GM12878 (cell line): ENCODE results near the gene ATP1A3. TPM values are rescaled to one million over a fixed set of nuclear protein-coding genes. Genes with fewer than 3 reads are reported as not detected.

ENCODE experiments used
- ATAC-seq: fragments of 200-7000 bp; cut with Tn5 transposase; 3 replicates; pipeline ENCODE4 v1.9.1; 2020; ENCODE audit warnings: mild to moderate bottlenecking, moderate library complexity
- BruUV-seq: library from RNA; stranded (reverse); fragments of 400-500 nt; replicated peaks from 2 replicates; lab custom pipeline; 2021; lab: Mats Ljungman, UMichigan
- CTCF ChIA-PET: fragments of 300-600 bp; sonication (Branson Sonifier 250); formaldehyde crosslinking; extraction: SDS; loops from one replicate; lab custom pipeline; 2021; ENCODE audit warnings: inconsistent platforms; lab: Yijun Ruan, JAX
- POLR2A ChIA-PET: fragments of 350-600 bp; formaldehyde crosslinking; extraction: SDS; loops from one replicate; lab custom pipeline; 2021; ENCODE audit warnings: inconsistent platforms; lab: Charles Lee
- RAD21 ChIA-PET: fragments of 300-600 bp; sonication (Branson Sonifier 250); formaldehyde crosslinking; loops from one replicate; lab custom pipeline; 2023; ENCODE audit warnings: antibody characterized with exemption; ENCODE audit not compliant: unreplicated experiment; lab: Charles Lee
- SMC1A ChIA-PET: fragments of 300-600 bp; sonication (Branson Sonifier 250); formaldehyde crosslinking; loops from one replicate; lab custom pipeline; 2023; ENCODE audit not compliant: unreplicated experiment, uncharacterized antibody; lab: Charles Lee
- DNase-seq: peaks from one replicate; pipeline ENCODE4 v3.0.0-alpha.2; 2011; ENCODE audit warnings: low read depth, low spot score
- FAIRE-seq: peaks from 3 replicates; lab custom pipeline; 2011; peaks lifted over from hg19 to GRCh38; lab: Jason Lieb, UNC
- H2AFZ ChIP-seq: 2 replicates; pipeline ENCODE4 v1.6.0; 2011; ENCODE audit warnings: low read depth, low read length, control low read depth; ENCODE audit not compliant: control insufficient read depth
- H3K27ac ChIP-seq: 2 replicates; pipeline ENCODE4 v1.5.1; 2011; ENCODE audit warnings: control low read depth; ENCODE audit not compliant: control insufficient read depth, insufficient read depth
- H3K27me3 ChIP-seq, 2 experiments: replicated peaks in 1 of 2; 2 replicates each; pipeline versions ENCODE4 v1.6.0 to v1.6.1; 2011; ENCODE audit warnings: low read length in 1 of 2; ENCODE audit not compliant: control insufficient read depth in 2 of 2, insufficient read depth in 2 of 2
- H3K36me3 ChIP-seq, 2 experiments: 2 replicates each; pipeline ENCODE4 v1.5.1; 2011; ENCODE audit warnings: low read length in 1 of 2; ENCODE audit not compliant: control insufficient read depth in 2 of 2, insufficient read depth in 2 of 2
- H3K4me1 ChIP-seq: 2 replicates; pipeline ENCODE4 v1.6.1; 2011; ENCODE audit warnings: mild to moderate bottlenecking, low read length, moderate library complexity, mixed read lengths; ENCODE audit not compliant: control insufficient read depth, insufficient read depth
- H3K4me2 ChIP-seq: 2 replicates; pipeline ENCODE4 v1.6.0; 2011; ENCODE audit warnings: control low read depth; ENCODE audit not compliant: control insufficient read depth, insufficient read depth
- H3K4me3 ChIP-seq: fragments of 200-600 bp; sonication (generic); 2 replicates; pipeline ENCODE4 v1.5.1; 2016
- H3K79me2 ChIP-seq: 2 replicates; pipeline ENCODE4 v1.6.0; 2011; ENCODE audit warnings: low read length; ENCODE audit not compliant: control insufficient read depth, insufficient read depth
- H3K9ac ChIP-seq: 2 replicates; pipeline ENCODE4 v1.8.0; 2011; ENCODE audit warnings: low read length, control low read depth, mixed read lengths; ENCODE audit not compliant: control insufficient read depth, insufficient read depth
- H3K9me3 ChIP-seq: replicated peaks from 3 replicates; pipeline ENCODE4 v1.5.1; 2011; ENCODE audit warnings: mild to moderate bottlenecking, low read length; ENCODE audit not compliant: control insufficient read depth, insufficient read depth
- H4K20me1 ChIP-seq: 2 replicates; pipeline ENCODE4 v1.6.0; 2011; ENCODE audit not compliant: control insufficient read depth, insufficient read depth
- BRCA1 ChIP-seq: IDR thresholded peaks from 2 replicates; pipeline ENCODE4 v1.6.1; 2011; ENCODE audit warnings: low read depth, low read length, improper control_type of control experiment
- IRF5 ChIP-seq: fragments of 450-650 bp; IDR thresholded peaks from 2 replicates; pipeline ENCODE4 v1.6.1; 2017; ENCODE audit warnings: borderline replicate concordance
- MLLT1 ChIP-seq: fragments of 450-650 bp; IDR thresholded peaks from 2 replicates; pipeline ENCODE4 v1.6.1; 2016; ENCODE audit warnings: mild to moderate bottlenecking
- NR2C1 ChIP-seq: fragments of 450-650 bp; IDR thresholded peaks from 2 replicates; pipeline ENCODE4 v1.6.1; 2017; ENCODE audit warnings: antibody characterized with exemption, mild to moderate bottlenecking, moderate library complexity
- POLR2A ChIP-seq: IDR thresholded peaks from 2 replicates; pipeline ENCODE4 v1.6.1; 2011; ENCODE audit warnings: low read depth, mild to moderate bottlenecking, low read length
- POU2F2 ChIP-seq: IDR thresholded peaks from 3 replicates; pipeline ENCODE4 v1.6.1; 2011; ENCODE audit warnings: low read depth, mild to moderate bottlenecking, low read length, borderline replicate concordance
- WGBS: methylation state at CpG from one replicate; pipeline ENCODE4 v1.1.6; 2016; ENCODE audit warnings: low lambda C conversion rate; ENCODE audit not compliant: insufficient replicate concordance, insufficient coverage; ENCODE audit errors: missing lambda C conversion rate; 5-methylcytosine and 5-hydroxymethylcytosine counted together
- in situ Hi-C: fragments of 300-500 bp; cut with MboI; formaldehyde crosslinking; loops from 9 replicates; pipeline ENCODE4 v1.14.3; 2018; ENCODE audit warnings: mixed read lengths
- intact Hi-C: fragments of 100-400 bp; cut with micrococcal nuclease; formaldehyde crosslinking; loops from one replicate; pipeline ENCODE4 v1.14.2; 2022; ENCODE audit not compliant: unreplicated experiment
- polyA plus RNA-seq, 11 experiments: library from polyadenylated mRNA; depleted of rRNA in 4 of 11; unstranded in 6 of 11; stranded (reverse) in 5 of 11; fragments of >200 nt; fragmentation: Nextera tagmentation in 4 of 11; fragmentation: Illumina TruSeq in 1 of 11; extraction: Ambion mirVana in 4 of 11; extraction: Trizol in 1 of 11; gene quantifications; 1 replicate in 1 of 11; 2 replicates in 10 of 11; pipeline versions ENCODE4 v1.2.1 to v1.2.3, GENCODE V29; 2011 to 2016; ENCODE audit warnings: inconsistent platforms in 2 of 11, missing spikeins in 2 of 11, low read depth in 1 of 11
- total RNA-seq, 4 experiments: library from RNA; depleted of rRNA in 3 of 4; stranded (reverse); fragments of >200 nt in 3 of 4; fragmentation: Illumina TruSeq in 1 of 4; extraction: Trizol in 1 of 4; gene quantifications; 2 replicates each; pipeline versions ENCODE4 v1.2.1 to v1.2.3, GENCODE V29; 2013 to 2021

The ATP1A3 gene
- total and polyA plus RNA-seq, 10 of the 15 experiments (the other 5 are each of a cell fraction or from before 2014, with no cell fraction given), result 0.17 to 0.86 (median 0.32) TPM; not detected in 2

- RAD21 ChIA-PET, result no interaction called here
- SMC1A ChIA-PET, result no interaction called here
- no peak overlapping the region for H3K4me3 ChIP-seq
- no peak overlapping the region for H2AFZ ChIP-seq
- CTCF ChIA-PET, result interaction anchor here (0.7 to 1.6 kb wide), 2 partner anchors 54 to 60 kb away, joined by 3 read pairs; no protein-coding TSS in a partner anchor
- no peak overlapping the region for H3K27ac ChIP-seq
- WGBS, result 57% methylated on average over 8 of the region's 8 CpGs
- no peak for DNase-seq
- H3K4me2 ChIP-seq, result no peak overlapping the region
- in situ Hi-C loops (no loop called here), intact Hi-C loops (no loop called here)
- no peaks in the 10 kb centered on the region; a peak in 1 of 4 replicates for H3K27me3 ChIP-seq
- no peaks in the 10 kb centered on the region for H3K36me3 ChIP-seq
- ATAC-seq, result no peak
- no TSS peak for BruUV-seq
- no peaks in the 10 kb centered on the region for H3K4me1 ChIP-seq
- TF ChIP-seq BRCA1 (no peak), NR2C1 (no peak), IRF5 (no peak), POLR2A (no peak), POU2F2 (no peak), MLLT1 (no peak)
- TF ChIP-seq, all 136 proteins: peak for 0
- FAIRE-seq, result no peak
- no peaks in the 10 kb centered on the region for H4K20me1 ChIP-seq
- POLR2A ChIA-PET, result no interaction called here
- no peaks in the 10 kb centered on the region for H3K79me2 ChIP-seq
- H3K9me3 ChIP-seq, result no peaks in the 10 kb centered on the region
- H3K9ac ChIP-seq, result no peak overlapping the region
Measured at GRCh38 chr19:41974652-41975051, 19.4 kb downstream of the ATP1A3 start.
